ENCODE data around the gene CXXC1. TPM values are rescaled to one million over a fixed set of nuclear protein-coding genes. Genes with fewer than 3 reads are reported as not detected.

Gene CXXC1
- total and polyA plus RNA-seq, 2 of the 8 experiments (the other 6 are each of a cell fraction or from before 2014, with no cell fraction given), result 73.3 to 136 TPM

DNA sequence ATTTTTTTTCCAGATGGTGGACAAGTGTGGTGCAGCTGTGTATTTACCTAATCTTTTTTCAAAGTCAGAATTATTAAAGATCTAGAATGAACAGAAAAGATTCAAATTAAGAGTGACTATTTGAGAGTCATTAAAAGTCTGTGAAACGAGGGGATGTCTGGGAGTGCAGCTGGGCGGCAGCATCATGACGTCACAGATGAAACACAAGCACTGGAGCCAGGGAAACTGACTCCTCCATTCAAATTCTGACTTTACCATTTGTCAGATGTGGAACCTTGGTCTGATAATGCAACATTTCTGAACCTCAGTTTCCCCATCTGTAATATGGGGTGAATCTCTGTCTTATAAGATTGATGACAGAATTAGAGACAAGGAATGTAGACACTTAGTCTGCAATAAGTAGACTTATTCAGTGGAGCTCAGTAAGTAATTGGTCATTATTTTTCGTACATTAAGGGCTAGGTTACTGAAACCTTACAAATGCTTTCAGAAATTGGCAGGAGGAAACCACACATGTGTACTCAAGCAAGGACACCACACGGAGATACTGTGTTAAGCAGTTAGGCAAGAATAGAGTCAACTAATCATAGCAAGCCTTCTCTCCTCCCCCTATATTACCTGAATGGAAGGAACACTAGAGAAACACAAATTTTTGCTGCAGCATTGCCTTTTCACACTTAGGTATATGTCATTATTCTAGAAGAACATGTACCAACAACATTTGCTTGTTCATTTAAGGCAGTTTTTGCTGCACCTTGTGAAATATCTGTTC is 27.8 kb upstream of the CXXC1 start:
- Histone ChIP-seq H2BK20ac (ENCODE audit: low read length) (no peak overlapping the region), H4K91ac (replicated peaks; ENCODE audit: insufficient read length, low read length) (no peak overlapping the region)

More for the DNA sequence above, 27.8 kb upstream of the CXXC1 start:
- Histone ChIP-seq H3K23me2 (ENCODE audit: low read depth, low read length) (no peaks in the 10 kb centered on the region), H3K79me1 (ENCODE audit: low read depth, low read length) (no peaks in the 10 kb centered on the region), H3K27me3 (replicated peaks in 1 of 4; ENCODE audit: control insufficient read depth in 3 of 4, extremely low read depth in 1 of 4, insufficient read depth in 3 of 4, low read length in 3 of 4) (no peaks in the 10 kb centered on the region; a peak in 1 of 7 replicates), H2BK15ac (ENCODE audit: low read length) (no peak overlapping the region), H2BK120ac (replicated peaks; ENCODE audit: low read depth, low read length) (no peak overlapping the region), H3K18ac (ENCODE audit: extremely low read depth, low read length) (no peak overlapping the region), H3K9ac (replicated peaks in 1 of 4; ENCODE audit: extremely low read depth in 1 of 4, low read depth in 3 of 4, low read length in 3 of 4) (no peak overlapping the region), H3K27ac (ENCODE audit: low read depth, low read length) (no peak overlapping the region), H2BK5ac (ENCODE audit: low read depth, low read length) (no peak overlapping the region), H4K20me1 (replicated peaks in 1 of 2; ENCODE audit: control insufficient read depth in 1 of 2, insufficient read depth in 2 of 2, low read length in 2 of 2) (no peaks in the 10 kb centered on the region), H3K4me2 (ENCODE audit: insufficient read depth in 1 of 2, low read depth in 2 of 2, low read length in 2 of 2) (no peak overlapping the region), H4K5ac (ENCODE audit: insufficient read length, low read depth, low read length) (no peak overlapping the region), H3K79me2 (ENCODE audit: control insufficient read depth in 1 of 2, insufficient read depth in 2 of 2, low read length in 2 of 2) (no peaks in the 10 kb centered on the region), H3K23ac (ENCODE audit: insufficient read length) (no peak overlapping the region), H3K36me3 (ENCODE audit: control insufficient read depth in 2 of 4, insufficient read depth in 4 of 4, low read length in 3 of 4) (no peaks in the 10 kb centered on the region), H2BK12ac (ENCODE audit: low read depth, low read length) (no peak overlapping the region), H3K9me3 (ENCODE audit: insufficient read depth in 2 of 2, low read depth in 1 of 2, low read length in 1 of 2) (no peaks in the 10 kb centered on the region), H3K14ac (ENCODE audit: insufficient read length) (no peak overlapping the region), H3K56ac (replicated peaks; ENCODE audit: insufficient read length, low read depth, low read length) (no peak overlapping the region), H3K4me3 (ENCODE audit: extremely low read depth in 1 of 4, insufficient read depth in 2 of 4, low read depth in 3 of 4, low read length in 4 of 4) (no peak overlapping the region), H2AK5ac (ENCODE audit: low read depth, low read length) (no peak overlapping the region), H4K8ac (ENCODE audit: extremely low read depth, insufficient read depth, low read length) (no peak overlapping the region), H3K4ac (replicated peaks; ENCODE audit: insufficient read length, low read depth, low read length) (no peak overlapping the region), H3K4me1 (replicated peaks in 1 of 4; ENCODE audit: control insufficient read depth in 3 of 4, insufficient read depth in 4 of 4, low read length in 3 of 4) (no peaks in the 10 kb centered on the region), H2AFZ (ENCODE audit: low read length) (no peak overlapping the region)
- DNase-seq (ENCODE audit: low read depth in 1 of 2, low spot score in 2 of 2) (no peak), FAIRE-seq (no peak)
- POLR2A ChIA-PET (ENCODE audit: partially characterized antibody), result no interaction called here
- CTCF ChIA-PET (ENCODE audit: partially characterized antibody), result interaction anchor here (0.7 kb wide), 1 partner anchor 26 kb away, joined by 3 read pairs; no protein-coding TSS in a partner anchor
- WGBS, 2 experiments (ENCODE audit: extremely low coverage in 1 of 2, insufficient coverage in 1 of 2, insufficient read length in 1 of 2, insufficient replicate concordance in 2 of 2, low coverage in 1 of 2, low lambda C conversion rate in 2 of 2, missing lambda C conversion rate in 1 of 2), result 74% methylated on average over 5 of the region's 5 CpGs; no CpG with 5 or more reads in 1 of the 2 experiments
- TF ChIP-seq GTF2F1 (IDR thresholded peaks at IDR 0.05; ENCODE audit: borderline replicate concordance, low read depth, low read length) (no peak), HDAC6 (IDR thresholded peaks at IDR 0.05; ENCODE audit: low read depth, low read length) (no peak), RNF2 (IDR thresholded peaks at IDR 0.05; ENCODE audit: borderline replicate concordance, low read depth, low read length, missing control alignments, poor library complexity, severe bottlenecking) (no peak), NRF1 (IDR thresholded peaks at IDR 0.05; ENCODE audit: low read depth, low read length) (no peak), CBX5 (IDR thresholded peaks at IDR 0.05; ENCODE audit: low read depth, low read length) (no peak), SUZ12 (IDR thresholded peaks at IDR 0.05; ENCODE audit: low read length) (no peak), POLR2AphosphoS5 (IDR thresholded peaks at IDR 0.05; ENCODE audit: low read depth, low read length) (no peak), ATF3 (IDR thresholded peaks at IDR 0.05; ENCODE audit: insufficient read depth, low read depth, low read length) (no peak), HDAC2 (IDR thresholded peaks at IDR 0.05; ENCODE audit: borderline replicate concordance in 1 of 2, low read depth in 2 of 2, low read length in 2 of 2) (no peak)

Measured in H1 (cell line).